GM19023 (cell line): ENCODE data around the gene SGCD.

ENCODE experiments used
- ATAC-seq: cut with Tn5 transposase; IDR thresholded peaks from one replicate; pipeline ENCODE4 v1.9.1; 2021; ENCODE audit warnings: mild to moderate bottlenecking, moderate library complexity; ENCODE audit not compliant: unreplicated experiment

Gene SGCD

GRCh38 chr5:156361436-156362109 lies 34.6 kb downstream of the SGCD start:
- no peak for ATAC-seq

- no peak for ATAC-seq
These were observed 36.9 kb downstream of the SGCD start for GRCh38 chr5:156363861-156364260.

GRCh38 chr5:156366521-156366920 lies 39.6 kb downstream of the SGCD start:
- ATAC-seq: no peak

- ATAC-seq: no peak
These were observed 40.6 kb downstream of the SGCD start for GRCh38 chr5:156367597-156367996.

- ATAC-seq: peak; percentile 58
These were observed 49.0 kb downstream of the SGCD start for GRCh38 chr5:156375895-156376495.

- ATAC-seq: no peak
These were observed 49.8 kb downstream of the SGCD start for GRCh38 chr5:156376751-156377150.

- no peak for ATAC-seq
These were observed 51.2 kb downstream of the SGCD start for GRCh38 chr5:156378159-156378558.

- no peak for ATAC-seq
These were observed 52.2 kb downstream of the SGCD start for GRCh38 chr5:156379206-156379605.

GRCh38 chr5:156380848-156381247 lies 53.9 kb downstream of the SGCD start:
- ATAC-seq: no peak

- no peak for ATAC-seq
These were observed 56.7 kb downstream of the SGCD start for GRCh38 chr5:156383510-156384265.

GRCh38 chr5:156385416-156385815 lies 58.5 kb downstream of the SGCD start:
- ATAC-seq: no peak

- no peak for ATAC-seq
These were observed 60.0 kb downstream of the SGCD start for GRCh38 chr5:156386976-156387375.

GRCh38 chr5:156387391-156387790 lies 60.4 kb downstream of the SGCD start:
- ATAC-seq: no peak

- no peak for ATAC-seq
These were observed 61.3 kb downstream of the SGCD start for GRCh38 chr5:156388233-156388632.

- ATAC-seq: no peak
These were observed 64.2 kb downstream of the SGCD start for GRCh38 chr5:156391139-156391538.

GRCh38 chr5:156393980-156394379 lies 67.0 kb downstream of the SGCD start:
- ATAC-seq: no peak

GRCh38 chr5:156394642-156395305 lies 67.8 kb downstream of the SGCD start:
- no peak for ATAC-seq

- no peak for ATAC-seq
These were observed 68.3 kb downstream of the SGCD start for GRCh38 chr5:156395306-156395675.

GRCh38 chr5:156396063-156396829 lies 69.3 kb downstream of the SGCD start:
- no peak for ATAC-seq

GRCh38 chr5:156396830-156397081 lies 69.8 kb downstream of the SGCD start:
- no peak for ATAC-seq

GRCh38 chr5:156399323-156399722 lies 72.4 kb downstream of the SGCD start:
- ATAC-seq: no peak
